Lower lobe of right lung (tissue), 2 donors: ENCODE data around the gene STON2. TPM values are rescaled to one million over a fixed set of nuclear protein-coding genes. Genes with fewer than 3 reads are reported as not detected.

ENCODE experiments used
- ATAC-seq, 2 donors: fragments of 200-7000 bp; cut with Tn5 transposase; one replicate each; pipeline ENCODE4 v1.9.1; 2020 to 2022; ENCODE audit warnings: mild to moderate bottlenecking in 2 of 2, moderate library complexity in 2 of 2
- DNase-seq: peaks from one replicate; pipeline ENCODE4 v3.0.0-alpha.2; 2020
- H3K27ac ChIP-seq: fragments of 200-600 bp; one replicate; pipeline ENCODE4 v1.8.0; 2022
- H3K27me3 ChIP-seq: fragments of 200-600 bp; one replicate; pipeline ENCODE4 v1.8.0; 2022; ENCODE audit warnings: low read depth
- H3K36me3 ChIP-seq: fragments of 200-600 bp; one replicate; pipeline ENCODE4 v1.8.0; 2022; ENCODE audit warnings: mild to moderate bottlenecking
- H3K4me1 ChIP-seq: fragments of 200-600 bp; one replicate; pipeline ENCODE4 v1.8.0; 2022
- H3K4me3 ChIP-seq: fragments of 200-600 bp; one replicate; pipeline ENCODE4 v1.8.0; 2022; ENCODE audit warnings: mild to moderate bottlenecking
- H3K9me3 ChIP-seq: fragments of 200-600 bp; one replicate; pipeline ENCODE4 v1.8.0; 2022
- intact Hi-C: fragments of 100-400 bp; cut with DNase I; formaldehyde crosslinking; loops from one replicate; pipeline ENCODE4 v1.11.0; 2022
- total RNA-seq: library from RNA; stranded (reverse); fragmentation: NEBNext Ultra II Directional; extraction: Animal tissue kit (Norgen Biotek cat#: 25700); gene quantifications from one replicate; pipeline ENCODE4 v1.2.1, GENCODE V29; 2021
- TF ChIP-seq, protein P1 (sequence below): fragments of 200-600 bp; IDR thresholded peaks from one replicate; pipeline ENCODE4 v1.8.0; 2022; ENCODE audit warnings: antibody characterized with exemption, mild to moderate bottlenecking
- donor health status: DM: no; HTN: yes; CAD: no; lungs with severe emphysema.

STON2 gene
- total RNA-seq, 1 donor from 2014 or later, result 34.3 TPM

GRCh38 chr14:81311141-81311540 lies 89.0 kb downstream of the STON2 start:
- TF ChIP-seq, protein P1, sequence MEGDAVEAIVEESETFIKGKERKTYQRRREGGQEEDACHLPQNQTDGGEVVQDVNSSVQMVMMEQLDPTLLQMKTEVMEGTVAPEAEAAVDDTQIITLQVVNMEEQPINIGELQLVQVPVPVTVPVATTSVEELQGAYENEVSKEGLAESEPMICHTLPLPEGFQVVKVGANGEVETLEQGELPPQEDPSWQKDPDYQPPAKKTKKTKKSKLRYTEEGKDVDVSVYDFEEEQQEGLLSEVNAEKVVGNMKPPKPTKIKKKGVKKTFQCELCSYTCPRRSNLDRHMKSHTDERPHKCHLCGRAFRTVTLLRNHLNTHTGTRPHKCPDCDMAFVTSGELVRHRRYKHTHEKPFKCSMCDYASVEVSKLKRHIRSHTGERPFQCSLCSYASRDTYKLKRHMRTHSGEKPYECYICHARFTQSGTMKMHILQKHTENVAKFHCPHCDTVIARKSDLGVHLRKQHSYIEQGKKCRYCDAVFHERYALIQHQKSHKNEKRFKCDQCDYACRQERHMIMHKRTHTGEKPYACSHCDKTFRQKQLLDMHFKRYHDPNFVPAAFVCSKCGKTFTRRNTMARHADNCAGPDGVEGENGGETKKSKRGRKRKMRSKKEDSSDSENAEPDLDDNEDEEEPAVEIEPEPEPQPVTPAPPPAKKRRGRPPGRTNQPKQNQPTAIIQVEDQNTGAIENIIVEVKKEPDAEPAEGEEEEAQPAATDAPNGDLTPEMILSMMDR, result no peak
- Histone ChIP-seq H3K9me3 (no peaks in the 10 kb centered on the region), H3K36me3 (no peaks in the 10 kb centered on the region), H3K4me3 (no peak overlapping the region), H3K27ac (no peak overlapping the region), H3K27me3 (no peaks in the 10 kb centered on the region), H3K4me1 (peaks cover 7% of the 10 kb centered on the region)
- DNase-seq (no peak), ATAC-seq (peak in 1 of 2 donors; percentile 41)
- intact Hi-C loops, result no loop called here

DNA sequence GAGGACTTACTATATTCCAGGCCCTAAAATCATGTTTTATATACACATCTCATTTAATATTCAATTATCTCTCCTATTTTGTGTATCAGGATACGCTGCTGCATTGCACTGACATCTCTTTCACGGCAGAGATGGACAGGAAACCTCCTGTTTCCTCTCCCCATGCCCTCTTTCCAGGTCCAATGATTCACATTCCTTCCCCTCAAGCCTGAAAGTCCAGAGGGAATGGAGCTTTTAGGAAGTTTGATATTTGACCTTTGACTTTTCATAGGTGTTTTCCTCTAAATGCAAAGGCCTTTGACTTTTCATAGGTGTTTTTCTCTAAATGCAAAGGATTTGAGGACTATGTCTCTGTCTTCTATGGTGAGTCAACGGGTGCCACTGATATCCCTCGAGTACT lies 89.5 kb downstream of the STON2 start:
- TF ChIP-seq, protein P1, result no peak
- intact Hi-C loops, result no loop called here

DNA sequence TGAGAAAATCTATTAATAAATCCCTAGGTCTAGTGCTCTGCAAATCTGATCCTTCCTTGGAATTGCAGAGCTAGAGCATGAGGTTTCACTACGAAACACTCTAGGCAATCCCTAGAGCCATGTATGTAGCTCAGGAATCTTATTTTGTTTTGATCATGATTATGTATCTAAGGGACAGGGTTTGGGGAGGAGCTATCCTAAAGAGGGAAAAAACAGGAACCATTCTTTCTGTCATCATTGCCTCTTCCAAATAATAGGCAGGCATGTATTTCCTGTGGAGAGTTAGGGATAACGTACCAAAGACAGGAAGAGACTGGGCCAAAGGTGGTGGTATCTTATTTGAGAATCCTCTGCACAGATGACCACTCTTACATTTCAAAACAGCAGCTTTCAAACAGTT lies 90.6 kb downstream of the STON2 start:
- no peak overlapping the region for H3K4me3 ChIP-seq
- no peak for DNase-seq
- no peaks in the 10 kb centered on the region for H3K36me3 ChIP-seq
- no peak for ATAC-seq
- H3K27ac ChIP-seq, result no peak overlapping the region
- intact Hi-C loops, result no loop called here
- TF ChIP-seq, protein P1, result no peak
- H3K27me3 ChIP-seq, result no peaks in the 10 kb centered on the region
- H3K9me3 ChIP-seq, result no peaks in the 10 kb centered on the region
- H3K4me1 ChIP-seq, result peaks cover 7% of the 10 kb centered on the region

More for the DNA sequence above, 89.5 kb downstream of the STON2 start:
- ATAC-seq (no peak), DNase-seq (no peak)
- H3K36me3 ChIP-seq, result no peaks in the 10 kb centered on the region
- no peaks in the 10 kb centered on the region for H3K27me3 ChIP-seq
- H3K9me3 ChIP-seq, result no peaks in the 10 kb centered on the region
- H3K4me3 ChIP-seq, result no peak overlapping the region
- peaks cover 7% of the 10 kb centered on the region for H3K4me1 ChIP-seq
- H3K27ac ChIP-seq, result no peak overlapping the region

GRCh38 chr14:81305743-81306142 lies 94.4 kb downstream of the STON2 start:
- Histone ChIP-seq H3K4me1 (no peaks in the 10 kb centered on the region), H3K27me3 (no peaks in the 10 kb centered on the region), H3K27ac (no peak overlapping the region), H3K36me3 (no peaks in the 10 kb centered on the region), H3K4me3 (no peak overlapping the region), H3K9me3 (no peaks in the 10 kb centered on the region)
- intact Hi-C loops, result no loop called here
- ATAC-seq, result no peak
- TF ChIP-seq, protein P1, result no peak
- no peak for DNase-seq

DNA sequence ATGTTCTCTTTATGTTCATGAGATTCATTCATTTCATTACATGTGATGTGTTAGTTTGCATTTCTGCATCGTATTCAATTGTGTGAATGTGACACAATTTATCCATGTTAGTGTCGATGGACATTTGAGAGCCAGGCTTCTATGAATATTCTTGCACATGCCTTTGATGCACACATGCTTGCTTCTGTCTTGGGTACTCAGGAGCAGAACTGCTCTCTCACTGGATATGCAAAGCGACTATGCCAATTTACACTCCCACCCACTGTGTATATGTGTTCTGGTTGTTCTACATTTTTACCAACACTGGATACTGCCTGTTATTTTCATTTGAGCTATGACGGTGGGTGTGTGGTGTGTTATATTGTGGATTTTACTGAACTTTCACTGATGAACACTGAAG lies 95.1 kb downstream of the STON2 start:
- TF ChIP-seq, protein P1, result no peak
- Histone ChIP-seq H3K27me3 (no peaks in the 10 kb centered on the region), H3K9me3 (no peaks in the 10 kb centered on the region), H3K4me3 (no peak overlapping the region), H3K4me1 (no peaks in the 10 kb centered on the region), H3K27ac (no peak overlapping the region), H3K36me3 (no peaks in the 10 kb centered on the region)
- intact Hi-C loops, result no loop called here
- DNase-seq (no peak), ATAC-seq (no peak)
